Thoracic aorta (tissue), 2 donors: Measurements from ENCODE around the gene WDR76. TPM values are rescaled to one million over a fixed set of nuclear protein-coding genes. Genes with fewer than 3 reads are reported as not detected.
"Not testable (repeated sequence)": the region's sequence is repeated elsewhere in the genome, so short reads cannot be mapped to it uniquely, and the experiment has no call there.

Experiments used
- ATAC-seq: fragments of 150-250 bp; one replicate; pipeline ENCODE4 v1.8.0; 2017; ENCODE audit warnings: low read depth; ENCODE audit not compliant: insufficient number of reproducible peaks, low FRiP score
- DNase-seq: peaks from one replicate; pipeline ENCODE4 v3.0.0-alpha.2; 2020; ENCODE audit warnings: low spot score
- H3K27ac ChIP-seq, 2 donors: fragments of 200-600 bp; sonication (generic); 1 replicate in 1 of 2; 2 replicates in 1 of 2; pipeline ENCODE4 v1.5.1; 2016; ENCODE audit warnings: mild to moderate bottlenecking in 2 of 2, moderate library complexity in 2 of 2
- H3K27me3 ChIP-seq: fragments of 200-600 bp; sonication (generic); replicated peaks from 2 replicates; pipeline ENCODE4 v1.6.0; 2016; ENCODE audit warnings: mild to moderate bottlenecking; ENCODE audit not compliant: insufficient read depth
- H3K36me3 ChIP-seq: fragments of 200-600 bp; sonication (generic); one replicate; pipeline ENCODE4 v1.5.1; 2016
- H3K4me1 ChIP-seq, 2 donors: fragments of 200-600 bp; sonication (generic); 1 replicate in 1 of 2; 2 replicates in 1 of 2; pipeline versions ENCODE4 v1.5.1 to v1.6.0; 2016; ENCODE audit warnings: low read depth in 2 of 2, mild to moderate bottlenecking in 1 of 2; ENCODE audit not compliant: control insufficient read depth in 1 of 2
- H3K4me3 ChIP-seq: fragments of 200-600 bp; sonication (generic); 2 replicates; pipeline ENCODE4 v1.5.1; 2016; ENCODE audit warnings: mild to moderate bottlenecking
- H3K9me3 ChIP-seq: fragments of 200-600 bp; sonication (generic); 2 replicates; pipeline ENCODE4 v1.5.1; 2016
- CTCF ChIP-seq: fragments of 200-600 bp; sonication (generic); IDR thresholded peaks from one replicate; pipeline ENCODE4 v1.5.1; 2019; ENCODE audit warnings: antibody characterized with exemption
- total RNA-seq, 2 donors: library from RNA; depleted of rRNA; stranded (reverse); fragments of >200 nt; gene quantifications; one replicate each; pipeline versions ENCODE4 v1.1.0 to v1.2.3, GENCODE V29; 2016

The WDR76 gene
- total RNA-seq, 2 donors from 2014 or later: 3.8 to 6.6 TPM

- ATAC-seq (no peak), DNase-seq (no peak)
- Histone ChIP-seq H3K27ac (no peak overlapping the region), H3K27me3 (no peaks in the 10 kb centered on the region), H3K9me3 (no peaks in the 10 kb centered on the region), H3K4me1 (no peaks in the 10 kb centered on the region), H3K4me3 (no peak overlapping the region), H3K36me3 (no peaks in the 10 kb centered on the region)
- no peak for TF ChIP-seq CTCF
Observed at GRCh38 chr15:43845421-43845820, 18.6 kb downstream of the WDR76 start.

- TF ChIP-seq CTCF: no peak
- Histone ChIP-seq H3K4me3 (no peak overlapping the region), H3K4me1 (no peaks in the 10 kb centered on the region), H3K9me3 (no peaks in the 10 kb centered on the region), H3K27me3 (no peaks in the 10 kb centered on the region), H3K27ac (no peak overlapping the region), H3K36me3 (no peaks in the 10 kb centered on the region)
- ATAC-seq (no peak), DNase-seq (no peak)
Observed at GRCh38 chr15:43851251-43851650, 24.4 kb downstream of the WDR76 start.

GRCh38 chr15:43852607-43853006 is 25.8 kb downstream of the WDR76 start:
- ATAC-seq: no peak
- H3K27ac ChIP-seq: no peak overlapping the region
- H3K4me3 ChIP-seq: no peak overlapping the region
- DNase-seq: no peak
- no peaks in the 10 kb centered on the region for H3K9me3 ChIP-seq
- TF ChIP-seq CTCF: no peak
- H3K27me3 ChIP-seq: no peaks in the 10 kb centered on the region
- no peaks in the 10 kb centered on the region for H3K4me1 ChIP-seq
- H3K36me3 ChIP-seq: no peaks in the 10 kb centered on the region

GRCh38 chr15:43854801-43855200 is 28.0 kb downstream of the WDR76 start:
- Histone ChIP-seq H3K27ac (no peak overlapping the region), H3K27me3 (no peaks in the 10 kb centered on the region), H3K4me1 (no peaks in the 10 kb centered on the region), H3K9me3 (no peaks in the 10 kb centered on the region), H3K4me3 (no peak overlapping the region), H3K36me3 (peaks cover 2% of the 10 kb centered on the region)
- TF ChIP-seq CTCF: no peak
- DNase-seq (no peak), ATAC-seq (no peak)

GRCh38 chr15:43859546-43859945 is 32.7 kb downstream of the WDR76 start:
- H3K27ac ChIP-seq: no peak overlapping the region
- TF ChIP-seq CTCF: no peak
- no peaks in the 10 kb centered on the region for H3K4me1 ChIP-seq
- H3K9me3 ChIP-seq: no peaks in the 10 kb centered on the region
- H3K27me3 ChIP-seq: no peaks in the 10 kb centered on the region
- H3K36me3 ChIP-seq: peaks cover 8% of the 10 kb centered on the region
- ATAC-seq: no peak
- DNase-seq: no peak
- H3K4me3 ChIP-seq: no peak overlapping the region

- not testable (repeated sequence) for H3K9me3 ChIP-seq, H3K27ac ChIP-seq, H3K27me3 ChIP-seq, H3K4me1 ChIP-seq, H3K36me3 ChIP-seq, ATAC-seq, H3K4me3 ChIP-seq, DNase-seq
Observed at GRCh38 chr15:43866636-43867035, 39.8 kb downstream of the WDR76 start.
